ENCODE data around the gene SH3BGR. TPM values are rescaled to one million over a fixed set of nuclear protein-coding genes. Genes with fewer than 3 reads are reported as not detected.

The SH3BGR gene
- total and polyA plus RNA-seq, 10 of the 15 experiments (the other 5 are each of a cell fraction or from before 2014, with no cell fraction given): 0.45 to 3.5 (median 1.7) TPM

DNA sequence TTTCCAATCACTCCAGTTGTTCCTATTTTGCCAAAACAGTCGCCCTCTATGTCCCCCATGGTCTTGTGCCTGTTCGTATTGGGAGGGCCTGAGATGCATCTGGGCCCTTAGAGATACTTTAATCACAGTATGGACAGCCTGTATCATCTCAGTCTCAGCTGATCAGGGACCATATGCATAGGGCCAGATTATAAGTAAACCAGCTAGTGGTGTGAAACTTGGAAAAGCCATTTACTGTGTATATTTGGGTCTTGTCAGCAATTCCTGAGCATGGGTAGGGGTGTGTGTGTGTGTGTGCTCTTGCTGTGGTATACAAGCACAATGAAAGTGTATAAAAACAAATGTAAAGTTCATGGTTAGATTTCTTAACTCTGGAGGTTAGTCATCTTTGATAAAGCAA is 22.8 kb downstream of the SH3BGR start:
- no TSS peak for BruUV-seq (replicated peaks)
- in situ Hi-C loops (cut with MboI): no loop called here
- no peaks in the 10 kb centered on the region for H4K20me1 ChIP-seq (ENCODE audit: control insufficient read depth, insufficient read depth)
- no peak overlapping the region for H2AFZ ChIP-seq (ENCODE audit: control insufficient read depth, low read depth, low read length)
- no peak overlapping the region for H3K4me2 ChIP-seq (ENCODE audit: control insufficient read depth, insufficient read depth)
- SMC1A ChIA-PET (ENCODE audit: uncharacterized antibody, unreplicated experiment): no interaction called here
- POLR2A ChIA-PET: no interaction called here
- no peaks in the 10 kb centered on the region for H3K79me2 ChIP-seq (ENCODE audit: control insufficient read depth, insufficient read depth, low read length)
- CTCF ChIA-PET: no interaction called here
- FAIRE-seq: no peak
- RAD21 ChIA-PET (ENCODE audit: unreplicated experiment): no interaction called here
- no peaks in the 10 kb centered on the region for H3K27me3 ChIP-seq (replicated peaks in 1 of 2; ENCODE audit: control insufficient read depth in 2 of 2, insufficient read depth in 2 of 2, low read length in 1 of 2)
- H3K4me1 ChIP-seq (ENCODE audit: control insufficient read depth, insufficient read depth, low read length): no peaks in the 10 kb centered on the region
- no peak overlapping the region for H3K4me3 ChIP-seq
- H3K9ac ChIP-seq (ENCODE audit: control insufficient read depth, insufficient read depth, low read length): no peak overlapping the region
- no peaks in the 10 kb centered on the region for H3K9me3 ChIP-seq (replicated peaks; ENCODE audit: control insufficient read depth, insufficient read depth, low read length)
- DNase-seq (ENCODE audit: low read depth, low spot score): no peak
- H3K36me3 ChIP-seq (ENCODE audit: control insufficient read depth in 2 of 2, insufficient read depth in 2 of 2, low read length in 1 of 2): no peaks in the 10 kb centered on the region
- no peak for TF ChIP-seq ESRRA (IDR thresholded peaks at IDR 0.05; ENCODE audit: low read length)
- TF ChIP-seq ZSCAN29 (IDR thresholded peaks at IDR 0.05): no peak
- no peak for TF ChIP-seq TBL1XR1 (IDR thresholded peaks at IDR 0.05; ENCODE audit: low read depth, low read length)
- no peak for TF ChIP-seq SUPT20H (IDR thresholded peaks at IDR 0.05; ENCODE audit: borderline replicate concordance, control insufficient read depth, low read depth, low read length)
- intact Hi-C loops (cut with micrococcal nuclease; ENCODE audit: unreplicated experiment): no loop called here
- no peak overlapping the region for H3K27ac ChIP-seq (ENCODE audit: control insufficient read depth, insufficient read depth)
- WGBS (ENCODE audit: insufficient coverage, insufficient replicate concordance, low lambda C conversion rate, missing lambda C conversion rate): 3% methylated on average over 2 of the region's 2 CpGs
- no peak for ATAC-seq

DNA sequence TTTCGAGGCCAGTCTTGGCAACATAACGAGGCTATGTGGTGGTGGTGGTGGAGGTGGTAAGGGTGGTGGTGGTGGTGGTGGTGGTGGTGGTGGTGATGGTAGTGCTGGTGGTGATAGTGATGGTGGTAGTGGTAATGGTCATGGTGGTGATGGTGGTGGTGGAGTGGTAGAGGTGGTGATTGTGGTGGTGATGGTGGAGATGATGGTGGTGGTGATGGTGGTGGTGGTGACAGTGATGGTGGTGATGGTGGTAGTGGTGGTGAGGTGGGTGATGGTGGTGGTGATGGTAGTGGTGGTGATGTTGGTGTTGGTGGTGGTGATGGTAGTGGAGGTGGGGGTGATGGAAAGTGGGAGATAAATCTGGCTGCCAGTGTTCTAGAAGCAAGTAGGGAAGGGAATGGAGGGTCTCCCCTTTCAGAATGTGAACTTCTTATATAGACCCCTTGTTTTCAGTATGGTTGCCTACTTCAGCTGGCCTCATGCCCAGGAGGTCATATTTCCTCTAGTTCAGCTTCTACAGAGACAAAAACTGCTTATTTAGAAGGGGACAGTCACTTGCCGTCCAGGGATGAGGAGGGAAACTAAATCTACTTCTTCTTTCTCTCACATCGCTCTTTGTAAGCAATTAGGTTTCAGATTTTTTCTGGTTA is 27.5 kb downstream of the SH3BGR start:
- no peak for FAIRE-seq

More for the DNA sequence above, 27.5 kb downstream of the SH3BGR start:
- ChIA-PET SMC1A (ENCODE audit: uncharacterized antibody, unreplicated experiment) (no interaction called here), POLR2A (no interaction called here), RAD21 (ENCODE audit: unreplicated experiment) (no interaction called here), CTCF (no interaction called here)
- no peaks in the 10 kb centered on the region for H3K9me3 ChIP-seq (replicated peaks; ENCODE audit: control insufficient read depth, insufficient read depth, low read length)
- no peak for DNase-seq (ENCODE audit: low read depth, low spot score)
- no peak for TF ChIP-seq SMAD5 (IDR thresholded peaks at IDR 0.05; ENCODE audit: low read depth)
- TF ChIP-seq RELA (IDR thresholded peaks at IDR 0.05; ENCODE audit: borderline replicate concordance, partially characterized antibody): no peak
- TF ChIP-seq ATF3 (IDR thresholded peaks at IDR 0.05; ENCODE audit: borderline replicate concordance, extremely low read depth, low read depth, low read length): no peak
- TF ChIP-seq JUND (IDR thresholded peaks at IDR 0.05; ENCODE audit: low read depth, low read length): no peak
- no peak for TF ChIP-seq ATF7 (IDR thresholded peaks at IDR 0.05; ENCODE audit: low read depth)
- H3K9ac ChIP-seq (ENCODE audit: control insufficient read depth, insufficient read depth, low read length): no peak overlapping the region
- no peak overlapping the region for H2AFZ ChIP-seq (ENCODE audit: control insufficient read depth, low read depth, low read length)
- no peak overlapping the region for H3K27ac ChIP-seq (ENCODE audit: control insufficient read depth, insufficient read depth)
- intact Hi-C loops (cut with micrococcal nuclease; ENCODE audit: unreplicated experiment) (no loop called here), in situ Hi-C loops (cut with MboI) (no loop called here)
- no peaks in the 10 kb centered on the region for H3K4me1 ChIP-seq (ENCODE audit: control insufficient read depth, insufficient read depth, low read length)
- no peaks in the 10 kb centered on the region for H3K36me3 ChIP-seq (ENCODE audit: control insufficient read depth in 2 of 2, insufficient read depth in 2 of 2, low read length in 1 of 2)
- no peaks in the 10 kb centered on the region for H4K20me1 ChIP-seq (ENCODE audit: control insufficient read depth, insufficient read depth)
- H3K4me3 ChIP-seq: no peak overlapping the region
- no peak for ATAC-seq
- no peak overlapping the region for H3K4me2 ChIP-seq (ENCODE audit: control insufficient read depth, insufficient read depth)
- no peaks in the 10 kb centered on the region for H3K27me3 ChIP-seq (replicated peaks in 1 of 2; ENCODE audit: control insufficient read depth in 2 of 2, insufficient read depth in 2 of 2, low read length in 1 of 2)
- WGBS (ENCODE audit: insufficient coverage, insufficient replicate concordance, low lambda C conversion rate, missing lambda C conversion rate): 13% methylated on average over 4 of the region's 4 CpGs
- H3K79me2 ChIP-seq (ENCODE audit: control insufficient read depth, insufficient read depth, low read length): no peaks in the 10 kb centered on the region
- no TSS peak for BruUV-seq (replicated peaks)
